ENCODE data around the gene MPDZ. TPM values are rescaled to one million over a fixed set of nuclear protein-coding genes. Genes with fewer than 3 reads are reported as not detected.

Gene MPDZ
- total RNA-seq, 1 experiment from 2014 or later, result 16.6 TPM

- no TSS peak for BruUV-seq (replicated peaks)
- in situ Hi-C loops (cut with HindIII; ENCODE audit: low pct_unique_long_range_greater_than_20kb, low sequenced_read_pairs) (no loop called here), intact Hi-C loops (cut with micrococcal nuclease; ENCODE audit: unreplicated experiment) (no loop called here)
- ChIA-PET POLR2A (no interaction called here), CTCF (no interaction called here)
- Histone ChIP-seq H3K36me3 (ENCODE audit: control insufficient read depth, insufficient read depth, low read length) (no peaks in the 10 kb centered on the region), H3K4me3 (ENCODE audit: low read depth in 2 of 2, low read length in 2 of 2) (no peak overlapping the region), H3K4me1 (ENCODE audit: control insufficient read depth, insufficient read depth, low read length) (no peaks in the 10 kb centered on the region), H3K27me3 (ENCODE audit: control insufficient read depth, insufficient read depth, low read length) (no peaks in the 10 kb centered on the region), H3K27ac (ENCODE audit: low read length) (no peak overlapping the region), H3K9me3 (ENCODE audit: control insufficient read depth, insufficient read depth, low read depth, low read length) (no peaks in the 10 kb centered on the region)
- ATAC-seq (no peak), DNase-seq (ENCODE audit: low read depth, low spot score) (no peak)
- TF ChIP-seq POLR2AphosphoS5 (IDR thresholded peaks at IDR 0.05; ENCODE audit: low read depth, low read length) (no peak), SIN3A (IDR thresholded peaks at IDR 0.05; ENCODE audit: borderline replicate concordance, insufficient read depth, low read depth, low read length) (no peak), CTCF (IDR thresholded peaks at IDR 0.05) (no peak), REST (IDR thresholded peaks at IDR 0.05; ENCODE audit: insufficient read depth in 1 of 2, low read depth in 2 of 2, low read length in 1 of 2) (no peak), TCF7L2 (IDR thresholded peaks at IDR 0.05; ENCODE audit: low read depth, low read length) (no peak)
These were observed 2.0 kb upstream of the MPDZ start for GRCh38 chr9:13281356-13282016.

- in situ Hi-C loops (cut with HindIII; ENCODE audit: low pct_unique_long_range_greater_than_20kb, low sequenced_read_pairs), result no loop called here
- Histone ChIP-seq H3K4me3 (ENCODE audit: low read depth in 2 of 2, low read length in 2 of 2) (peak overlapping the region; percentile 52 to 62), H3K27me3 (ENCODE audit: control insufficient read depth, insufficient read depth, low read length) (no peaks in the 10 kb centered on the region), H3K36me3 (ENCODE audit: control insufficient read depth, insufficient read depth, low read length) (no peaks in the 10 kb centered on the region), H3K9me3 (ENCODE audit: control insufficient read depth, insufficient read depth, low read depth, low read length) (no peaks in the 10 kb centered on the region), H3K4me1 (ENCODE audit: control insufficient read depth, insufficient read depth, low read length) (no peaks in the 10 kb centered on the region), H3K27ac (ENCODE audit: low read length) (peak overlapping the region; percentile 72)
- ATAC-seq (peak; percentile 77), DNase-seq (ENCODE audit: low read depth, low spot score) (no peak)
- BruUV-seq (replicated peaks), result no TSS peak
- ChIA-PET CTCF (no interaction called here), POLR2A (no interaction called here)
- intact Hi-C loops (cut with micrococcal nuclease; ENCODE audit: unreplicated experiment), result no loop called here
- TF ChIP-seq REST (IDR thresholded peaks at IDR 0.05; ENCODE audit: insufficient read depth in 1 of 2, low read depth in 2 of 2, low read length in 1 of 2) (no peak), SIN3A (IDR thresholded peaks at IDR 0.05; ENCODE audit: borderline replicate concordance, insufficient read depth, low read depth, low read length) (no peak), CTCF (IDR thresholded peaks at IDR 0.05) (no peak), POLR2AphosphoS5 (IDR thresholded peaks at IDR 0.05; ENCODE audit: low read depth, low read length) (no peak), TCF7L2 (IDR thresholded peaks at IDR 0.05; ENCODE audit: low read depth, low read length) (no peak)
These were observed 885 bp downstream of the MPDZ start for GRCh38 chr9:13278368-13279246.
